GM19463 (cell line): ENCODE data around the gene SPIRE2.
A peak's percentile ranks its signal among the peaks of the same experiment; 100 is the strongest.
"Not testable (repeated sequence)": the region's sequence is repeated elsewhere in the genome, so short reads cannot be mapped to it uniquely, and the experiment has no call there.

Experiments
- ATAC-seq: cut with Tn5 transposase; IDR thresholded peaks from one replicate; pipeline ENCODE4 v1.9.1; 2021; ENCODE audit warnings: mild to moderate bottlenecking, moderate library complexity; ENCODE audit not compliant: unreplicated experiment

The SPIRE2 gene

GRCh38 chr16:89912143-89912542, 83.9 kb downstream of the SPIRE2 start:
- no peak for ATAC-seq

- ATAC-seq: no peak
Measured at GRCh38 chr16:89912627-89913026, 84.4 kb downstream of the SPIRE2 start.

GRCh38 chr16:89913408-89914387, 85.4 kb downstream of the SPIRE2 start:
- ATAC-seq: no peak

GRCh38 chr16:89914642-89915285, 86.5 kb downstream of the SPIRE2 start:
- ATAC-seq: not testable (repeated sequence)

GRCh38 chr16:89915303-89916232, 87.3 kb downstream of the SPIRE2 start:
- no peak for ATAC-seq

GRCh38 chr16:89917773-89918452, 89.6 kb downstream of the SPIRE2 start:
- peak; percentile 77 for ATAC-seq

- no peak for ATAC-seq
Measured at GRCh38 chr16:89918453-89919347, 90.4 kb downstream of the SPIRE2 start, which contains the start of gene MC1R. MC1R (plus strand) TSS chr16:89918862; CDS start chr16:89919259, 397 bp downstream.

- ATAC-seq: no peak
Measured at GRCh38 chr16:89919535-89920406, 91.5 kb downstream of the SPIRE2 start.

- no peak for ATAC-seq
Measured at GRCh38 chr16:89920723-89921122, 92.4 kb downstream of the SPIRE2 start.
